Right kidney (tissue), 1 donor: ENCODE data around the gene ARMC12.
A peak's percentile ranks its signal among the peaks of the same experiment; 100 is the strongest.
"Not testable (repeated sequence)": the region's sequence is repeated elsewhere in the genome, so short reads cannot be mapped to it uniquely, and the experiment has no call there.

Source experiments
- DNase-seq: peaks from one replicate; pipeline ENCODE4 v3.0.0-alpha.2; 2016

ARMC12 gene

DNA sequence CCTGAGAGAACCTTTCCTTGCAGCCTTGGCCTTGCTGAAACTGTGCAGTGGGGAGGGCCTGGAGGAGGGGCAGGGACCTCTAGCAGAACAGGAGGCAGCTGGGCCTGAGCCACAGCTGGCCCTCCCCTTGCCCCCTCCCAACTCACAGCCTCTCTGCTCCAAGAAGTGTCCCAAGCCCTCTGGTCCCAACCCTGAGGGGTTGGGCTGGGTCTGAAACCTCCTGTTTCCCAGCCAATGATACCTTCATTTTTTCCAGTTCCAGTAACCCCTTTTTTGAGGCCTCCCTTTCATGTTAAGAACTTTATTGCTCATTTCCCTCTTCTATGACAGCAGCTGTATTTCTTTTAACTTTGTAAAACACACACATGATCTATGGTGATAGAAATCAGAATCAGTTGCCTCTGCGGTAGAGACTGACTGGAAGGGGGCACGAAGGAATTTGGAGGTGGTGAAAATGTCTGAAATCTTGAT is 17.9 kb upstream of the ARMC12 start:
- DNase-seq = no peak

DNA sequence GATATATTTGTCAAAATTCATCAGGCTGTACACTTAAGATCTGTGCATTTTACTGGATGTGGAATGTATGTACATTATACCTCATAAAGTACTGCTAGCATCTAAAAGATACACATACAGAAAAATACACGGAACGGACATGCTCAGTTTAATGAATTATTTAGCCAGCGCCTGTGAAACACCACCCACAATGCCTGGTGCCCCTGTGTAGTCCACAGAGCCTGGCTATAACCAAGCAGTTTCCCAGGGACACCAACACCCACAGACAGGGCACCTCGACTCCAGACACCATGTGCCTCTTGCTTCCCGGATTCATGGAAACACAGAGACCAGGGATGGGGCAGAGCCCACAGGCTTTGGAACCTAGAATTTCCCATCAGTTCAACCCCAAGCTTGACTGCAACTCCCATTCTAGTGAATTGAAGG is 17.4 kb upstream of the ARMC12 start:
- no peak for DNase-seq

- DNase-seq = peak; percentile 78
Observed at GRCh38 chr6:35719830-35720733, 16.8 kb upstream of the ARMC12 start.

DNA sequence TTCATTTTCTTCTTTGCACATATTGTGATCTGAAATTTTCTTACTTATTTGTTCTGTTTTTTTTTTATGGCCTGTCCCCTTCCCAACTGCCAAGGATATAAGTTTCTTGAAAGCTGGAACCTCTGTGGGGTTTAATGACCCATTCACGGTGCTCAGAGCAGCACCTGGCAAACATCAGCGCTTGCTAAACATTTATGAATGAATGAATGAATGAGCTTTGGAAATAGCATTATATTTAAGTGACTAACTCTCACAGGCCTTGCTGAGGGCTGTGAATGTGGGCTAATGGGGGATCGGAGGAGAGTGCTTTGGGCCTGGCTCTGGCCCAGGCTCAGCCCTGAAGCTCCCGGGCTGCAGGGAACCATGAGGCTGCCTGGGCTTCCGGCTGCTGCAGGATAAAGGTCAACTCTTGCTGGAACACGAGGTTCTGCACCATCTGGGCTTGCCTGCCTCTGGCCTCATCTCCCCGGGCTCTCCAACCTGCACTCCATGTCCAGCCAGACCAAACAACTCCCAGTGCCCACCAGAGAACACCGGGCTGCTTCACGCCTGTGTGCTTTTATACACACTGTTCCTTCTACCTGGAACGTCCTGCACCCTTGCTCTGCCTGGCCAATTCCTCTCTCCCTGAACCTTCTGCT is 14.6 kb upstream of the ARMC12 start:
- DNase-seq = no peak

DNA sequence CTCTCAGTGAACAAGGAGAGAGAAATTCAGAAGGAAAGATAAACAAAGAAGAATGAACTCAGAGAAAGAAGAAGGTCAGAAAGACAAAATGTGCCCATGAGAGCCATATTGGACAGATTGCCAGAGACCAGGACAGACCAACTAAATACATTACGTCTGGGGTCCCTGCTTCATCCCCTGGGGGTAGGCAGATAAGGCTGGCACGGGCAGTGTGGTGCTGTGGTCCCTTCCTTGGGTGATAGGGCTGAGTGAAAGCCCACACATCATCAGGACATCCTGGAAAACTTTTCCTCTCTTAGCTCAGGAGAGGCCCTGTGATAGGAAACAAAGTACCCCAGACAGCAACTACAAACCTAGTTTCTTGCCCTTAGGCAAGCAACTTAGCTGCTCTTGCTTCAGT is 13.2 kb upstream of the ARMC12 start:
- DNase-seq = no peak

DNA sequence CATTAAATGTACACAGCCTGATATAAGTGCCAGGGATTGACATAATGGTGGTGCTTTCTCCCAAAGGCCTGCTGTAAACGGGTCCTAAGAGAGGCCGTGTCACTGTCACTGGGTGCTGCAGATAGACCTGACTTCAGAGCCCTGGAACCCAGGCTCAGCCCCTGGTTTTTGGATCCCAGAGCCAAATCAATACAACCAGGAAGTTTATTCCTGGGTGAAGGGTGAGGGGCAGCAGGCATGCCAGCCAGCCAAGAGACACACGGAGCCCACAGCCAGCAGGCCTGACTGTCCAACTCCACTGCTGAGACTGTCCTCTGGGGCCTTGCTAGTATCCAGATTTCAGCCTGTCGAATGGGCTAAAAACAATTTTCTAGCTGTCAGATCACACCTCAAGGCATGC is 12.8 kb upstream of the ARMC12 start:
- DNase-seq = no peak

GRCh38 chr6:35724471-35724870 is 12.4 kb upstream of the ARMC12 start:
- no peak for DNase-seq

- DNase-seq = no peak
Observed at GRCh38 chr6:35725081-35725708, 11.6 kb upstream of the ARMC12 start.

- DNase-seq = no peak
Observed at GRCh38 chr6:35725721-35726438, 11.0 kb upstream of the ARMC12 start.

- no peak for DNase-seq
Observed at GRCh38 chr6:35727231-35727934, 9.4 kb upstream of the ARMC12 start.

GRCh38 chr6:35727935-35728682 is 8.7 kb upstream of the ARMC12 start:
- DNase-seq = peak; percentile 91

GRCh38 chr6:35728683-35729678 is 7.9 kb upstream of the ARMC12 start:
- peak; percentile 40 for DNase-seq

DNA sequence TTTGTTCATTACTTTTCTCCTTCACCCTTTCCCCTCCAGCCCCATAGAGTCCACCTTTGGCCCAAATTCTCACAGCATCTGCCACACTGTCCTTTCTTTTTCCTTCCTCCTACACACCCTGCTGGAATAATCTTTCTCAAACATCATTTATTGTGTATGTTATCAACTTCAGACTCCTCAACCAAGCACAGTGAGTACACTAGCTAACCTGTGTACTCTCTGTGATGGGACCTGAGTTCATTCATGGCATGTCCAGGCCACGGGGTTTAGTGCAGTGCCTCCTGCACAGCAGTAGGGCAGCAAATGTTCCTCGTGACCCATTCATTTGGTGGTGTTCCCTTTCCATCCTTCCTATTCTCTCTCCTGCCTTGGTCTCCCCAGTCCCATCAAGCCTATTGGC is 7.1 kb upstream of the ARMC12 start:
- peak; percentile 3 for DNase-seq

- DNase-seq = no peak
Observed at GRCh38 chr6:35730745-35731413, 6.0 kb upstream of the ARMC12 start.

- DNase-seq = no peak
Observed at GRCh38 chr6:35731414-35731735, 5.5 kb upstream of the ARMC12 start.

- peak; percentile 98 for DNase-seq
Observed at GRCh38 chr6:35731736-35732532, 4.9 kb upstream of the ARMC12 start.

DNA sequence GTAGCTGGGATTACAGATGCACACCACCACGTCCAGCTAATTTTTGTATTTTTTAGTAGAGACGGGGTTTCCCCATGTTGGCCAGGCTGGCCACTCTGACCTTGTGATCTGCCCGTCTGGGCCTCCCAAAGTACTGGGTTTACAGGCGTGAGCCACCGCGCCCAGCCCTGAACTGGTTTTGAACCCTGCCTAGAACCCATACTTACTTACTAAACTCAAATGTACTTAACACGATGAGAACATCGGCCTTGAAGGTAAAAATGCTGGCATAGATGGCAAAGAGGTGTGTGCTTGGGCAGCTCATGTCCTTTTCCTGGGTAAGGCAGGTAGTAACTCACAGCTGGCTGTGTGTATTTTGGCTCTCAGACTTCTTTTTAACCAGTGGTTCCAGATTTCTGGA is 3.2 kb upstream of the ARMC12 start:
- no peak for DNase-seq

DNA sequence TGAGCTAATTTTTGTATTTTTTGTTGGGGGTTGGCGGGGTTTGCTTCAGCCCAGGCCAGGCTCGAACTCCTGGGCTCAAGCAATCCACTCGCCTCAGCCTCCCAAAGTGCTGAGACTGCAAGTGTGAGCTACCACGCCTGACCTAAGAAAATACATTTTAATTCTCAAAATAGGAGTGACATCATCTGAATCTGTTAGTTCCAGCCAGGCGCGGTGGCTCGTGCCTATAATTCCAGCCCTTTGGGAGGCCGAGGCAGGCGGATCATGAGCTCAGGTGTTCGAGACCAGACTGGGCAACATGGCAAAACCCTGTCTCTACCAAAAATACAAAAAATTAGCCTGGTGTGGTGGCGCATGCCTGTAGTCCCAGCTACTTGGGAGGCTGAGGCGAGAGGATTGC is 2.5 kb upstream of the ARMC12 start:
- DNase-seq = not testable (repeated sequence)

- no peak for DNase-seq
Observed at GRCh38 chr6:35735452-35735851, 1.4 kb upstream of the ARMC12 start.
